GM19238 (cell line): ENCODE results near the gene PPP3R1.

Source experiments
- DNase-seq: peaks from one replicate; pipeline ENCODE4 v3.0.0; 2011; ENCODE audit warnings: low spot score; ENCODE audit not compliant: insufficient read length

The PPP3R1 gene

GRCh38 chr2:68258851-68259250, 6.5 kb upstream of the PPP3R1 start:
- DNase-seq = no peak

- DNase-seq = no peak
Measured at GRCh38 chr2:68256093-68256450, 3.7 kb upstream of the PPP3R1 start.

GRCh38 chr2:68253219-68254068, 1.1 kb upstream of the PPP3R1 start:
- no peak for DNase-seq

- DNase-seq = peak; percentile 27
Measured at GRCh38 chr2:68251855-68252399, 405 bp downstream of the PPP3R1 start.

- peak; percentile 62 for DNase-seq
Measured at GRCh38 chr2:68251187-68251854, 1.0 kb downstream of the PPP3R1 start.

GRCh38 chr2:68250652-68251186, 1.6 kb downstream of the PPP3R1 start:
- DNase-seq = no peak

- DNase-seq = no peak
Measured at GRCh38 chr2:68250196-68250595, 2.1 kb downstream of the PPP3R1 start.

GRCh38 chr2:68248806-68249205, 3.5 kb downstream of the PPP3R1 start:
- no peak for DNase-seq

- DNase-seq = no peak
Measured at GRCh38 chr2:68248361-68248760, 4.0 kb downstream of the PPP3R1 start.

- DNase-seq = no peak
Measured at GRCh38 chr2:68246396-68246795, 5.9 kb downstream of the PPP3R1 start.

- DNase-seq = no peak
Measured at GRCh38 chr2:68245672-68246071, 6.7 kb downstream of the PPP3R1 start.

GRCh38 chr2:68245066-68245465, 7.3 kb downstream of the PPP3R1 start:
- no peak for DNase-seq

- no peak for DNase-seq
Measured at GRCh38 chr2:68244456-68244855, 7.9 kb downstream of the PPP3R1 start.

GRCh38 chr2:68241732-68242131, 10.6 kb downstream of the PPP3R1 start:
- no peak for DNase-seq

- DNase-seq = no peak
Measured at GRCh38 chr2:68240446-68240845, 11.9 kb downstream of the PPP3R1 start.

GRCh38 chr2:68238955-68239822, 13.1 kb downstream of the PPP3R1 start:
- no peak for DNase-seq

GRCh38 chr2:68237976-68238580, 14.3 kb downstream of the PPP3R1 start:
- DNase-seq = no peak

- DNase-seq = no peak
Measured at GRCh38 chr2:68237404-68237803, 14.9 kb downstream of the PPP3R1 start.

GRCh38 chr2:68236876-68237275, 15.5 kb downstream of the PPP3R1 start:
- no peak for DNase-seq

- no peak for DNase-seq
Measured at GRCh38 chr2:68236103-68236734, 16.1 kb downstream of the PPP3R1 start.
